B cell (primary cell): ENCODE results near the gene EFNA3. TPM values are rescaled to one million over a fixed set of nuclear protein-coding genes. Genes with fewer than 3 reads are reported as not detected.

Source experiments
- ATAC-seq: fragments of 200-7000 bp; cut with Tn5 transposase; one replicate; pipeline ENCODE4 v1.10.0; 2021; ENCODE audit warnings: low read depth, mild to moderate bottlenecking, moderate number of reproducible peaks, moderate library complexity
- CTCF ChIA-PET: fragments of 350-600 bp; sonication (Branson Sonifier 250); formaldehyde crosslinking; loops from one replicate; lab custom pipeline; 2021; ENCODE audit warnings: antibody characterized with exemption, inconsistent platforms; lab: Charles Lee
- POLR2A ChIA-PET: fragments of 350-600 bp; sonication (Branson Sonifier 250); formaldehyde crosslinking; loops from one replicate; lab custom pipeline; 2021; ENCODE audit warnings: antibody characterized with exemption; lab: Charles Lee
- DNase-seq: peaks from one replicate; pipeline ENCODE4 v3.0.0; 2013
- H2AFZ ChIP-seq: 2 replicates; pipeline ENCODE4 v1.6.1; 2012; ENCODE audit warnings: mild to moderate bottlenecking, low read depth, low read length; ENCODE audit not compliant: insufficient read depth, poor library complexity, severe bottlenecking
- H3K27ac ChIP-seq, 2 donors: 1 replicate in 1 of 2; 2 replicates in 1 of 2; pipeline ENCODE4 v1.5.1; 2012 to 2013; ENCODE audit warnings: low read length in 2 of 2, mild to moderate bottlenecking in 2 of 2, moderate library complexity in 1 of 2
- H3K27me3 ChIP-seq, 4 experiments: fragments of 200-600 bp in 1 of 4; sonication (generic) in 1 of 4; replicated peaks in 1 of 4; 1 replicate in 2 of 4; 2 replicates in 2 of 4; pipeline versions ENCODE4 v1.6.1 to v1.7.0; 2013 to 2016; ENCODE audit warnings: low read length in 3 of 4, mild to moderate bottlenecking in 2 of 4, mixed read lengths in 1 of 4, moderate library complexity in 1 of 4; ENCODE audit not compliant: insufficient read depth in 4 of 4, control insufficient read depth in 3 of 4; ENCODE audit errors: control extremely low read depth in 1 of 4
- H3K36me3 ChIP-seq, 2 experiments: replicated peaks in 1 of 2; 1 replicate in 1 of 2; 2 replicates in 1 of 2; pipeline versions ENCODE4 v1.6.1 to v1.7.1; 2013; ENCODE audit warnings: low read length in 1 of 2; ENCODE audit not compliant: insufficient read depth in 2 of 2, control insufficient read depth in 1 of 2; ENCODE audit errors: control extremely low read depth in 1 of 2, extremely low read depth in 1 of 2
- H3K4me1 ChIP-seq, 2 donors: fragments of 200-600 bp in 1 of 2; sonication (generic) in 1 of 2; 1 replicate in 1 of 2; 2 replicates in 1 of 2; pipeline versions ENCODE4 v1.5.1 to v1.6.1; 2013 to 2017; ENCODE audit warnings: low read length in 2 of 2; ENCODE audit not compliant: control insufficient read depth in 2 of 2, insufficient read depth in 2 of 2
- H3K4me2 ChIP-seq: replicated peaks from 2 replicates; pipeline ENCODE3; 2012; ENCODE audit warnings: mild to moderate bottlenecking, low read depth, low read length; ENCODE audit not compliant: poor library complexity, severe bottlenecking
- H3K4me3 ChIP-seq, 5 experiments: fragments of 200-600 bp in 1 of 5; sonication (generic) in 1 of 5; 1 replicate in 3 of 5; 2 replicates in 2 of 5; pipeline versions ENCODE4 v1.5.1 to v1.7.0; 2011 to 2016; ENCODE audit warnings: low read length in 4 of 5, mild to moderate bottlenecking in 4 of 5, low read depth in 2 of 5, control low read depth in 1 of 5, moderate library complexity in 1 of 5; ENCODE audit not compliant: insufficient read depth in 1 of 5; ENCODE audit errors: control extremely low read depth in 1 of 5, extremely low read depth in 1 of 5
- H3K79me2 ChIP-seq: fragments of 200-600 bp; sonication (generic); one replicate; pipeline ENCODE4 v1.6.0; 2016; ENCODE audit warnings: low read length; ENCODE audit not compliant: control insufficient read depth, insufficient read depth
- H3K9ac ChIP-seq: fragments of 200-600 bp; sonication (generic); 2 replicates; pipeline ENCODE4 v1.6.1; 2017; ENCODE audit warnings: mild to moderate bottlenecking, low read length, moderate library complexity
- H3K9me3 ChIP-seq, 3 donors: one replicate each; pipeline versions ENCODE4 v1.6.1 to v1.7.1; 2013; ENCODE audit warnings: low read length in 2 of 3; ENCODE audit not compliant: control insufficient read depth in 2 of 3, insufficient read depth in 1 of 3; ENCODE audit errors: control extremely low read depth in 1 of 3
- H4K20me1 ChIP-seq: 2 replicates; pipeline ENCODE4 v1.6.0; 2012; ENCODE audit warnings: mild to moderate bottlenecking, low read length; ENCODE audit not compliant: insufficient read depth, control insufficient read depth, poor library complexity, severe bottlenecking
- H3K27ac Mint-ChIP-seq: one replicate; pipeline ENCODE4 v1.8.0; 2021; ENCODE audit warnings: mixed read lengths
- H3K27me3 Mint-ChIP-seq: one replicate; pipeline ENCODE4 v1.8.0; 2021; ENCODE audit warnings: mixed read lengths
- H3K4me1 Mint-ChIP-seq: one replicate; pipeline ENCODE4 v1.8.0; 2021; ENCODE audit warnings: mixed read lengths
- H3K4me3 Mint-ChIP-seq: one replicate; pipeline ENCODE4 v1.8.0; 2021; ENCODE audit warnings: mixed read lengths
- H3K9me3 Mint-ChIP-seq: one replicate; pipeline ENCODE4 v1.8.0; 2022; ENCODE audit warnings: mixed read lengths; ENCODE audit not compliant: insufficient read depth
- EZH2 ChIP-seq: IDR thresholded peaks from 2 replicates; pipeline ENCODE4 v1.6.1; 2012; ENCODE audit warnings: borderline replicate concordance, low read depth, mild to moderate bottlenecking, moderate library complexity, low read length; ENCODE audit not compliant: insufficient read depth, poor library complexity, severe bottlenecking
- WGBS: methylation state at CpG from one replicate; pipeline ENCODE4 v1.1.5; 2013; ENCODE audit warnings: missing lambda C conversion rate; ENCODE audit not compliant: insufficient coverage; 5-methylcytosine and 5-hydroxymethylcytosine counted together
- intact Hi-C: fragments of 100-400 bp; cut with micrococcal nuclease; formaldehyde crosslinking; loops from one replicate; pipeline ENCODE4 v1.10.0; 2022
- polyA plus RNA-seq: library from polyadenylated mRNA; depleted of rRNA; stranded (reverse); fragments of >200 nt; gene quantifications from 2 replicates; pipeline ENCODE4 v1.2.3, GENCODE V29; 2012
- total RNA-seq, 2 donors: library from RNA; stranded (reverse); fragments of 120-200 nt in 1 of 2; gene quantifications; 1 replicate in 1 of 2; 2 replicates in 1 of 2; pipeline versions ENCODE4 v1.2.3 to v1.2.4, GENCODE V29; 2013 to 2022
- TF ChIP-seq, protein P1 (sequence below): fragments of 200-600 bp; IDR thresholded peaks from one replicate; pipeline ENCODE4 v1.8.0; 2022; ENCODE audit warnings: antibody characterized with exemption, mild to moderate bottlenecking

Gene EFNA3
- total and polyA plus RNA-seq, 2 donors (not counting 1 experiment from before 2014, with no cell fraction given) = 1.6 to 3.2 TPM

GRCh38 chr1:155070158-155070621 is 8.4 kb upstream of the EFNA3 start:
- Histone ChIP-seq H3K9ac (peak overlapping the region; percentile 65), H3K4me3 (peak overlapping the region in 4 of 5 experiments; percentile 21 to 54 (median 42)), H3K9me3 (no peaks in the 10 kb centered on the region), H2AFZ (no peak overlapping the region), H3K27ac (no peak overlapping the region), H3K27me3 (no peaks in the 10 kb centered on the region), H3K4me1 (peaks cover 25 to 46% of the 10 kb centered on the region in 2 donors), H3K4me2 (peak overlapping the region; percentile 87), H3K79me2 (no peaks in the 10 kb centered on the region), H3K36me3 (peaks cover 0 to 23% of the 10 kb centered on the region in 2 experiments), H4K20me1 (peaks cover 24% of the 10 kb centered on the region)
- no peak for TF ChIP-seq EZH2
- TF ChIP-seq, protein P1, sequence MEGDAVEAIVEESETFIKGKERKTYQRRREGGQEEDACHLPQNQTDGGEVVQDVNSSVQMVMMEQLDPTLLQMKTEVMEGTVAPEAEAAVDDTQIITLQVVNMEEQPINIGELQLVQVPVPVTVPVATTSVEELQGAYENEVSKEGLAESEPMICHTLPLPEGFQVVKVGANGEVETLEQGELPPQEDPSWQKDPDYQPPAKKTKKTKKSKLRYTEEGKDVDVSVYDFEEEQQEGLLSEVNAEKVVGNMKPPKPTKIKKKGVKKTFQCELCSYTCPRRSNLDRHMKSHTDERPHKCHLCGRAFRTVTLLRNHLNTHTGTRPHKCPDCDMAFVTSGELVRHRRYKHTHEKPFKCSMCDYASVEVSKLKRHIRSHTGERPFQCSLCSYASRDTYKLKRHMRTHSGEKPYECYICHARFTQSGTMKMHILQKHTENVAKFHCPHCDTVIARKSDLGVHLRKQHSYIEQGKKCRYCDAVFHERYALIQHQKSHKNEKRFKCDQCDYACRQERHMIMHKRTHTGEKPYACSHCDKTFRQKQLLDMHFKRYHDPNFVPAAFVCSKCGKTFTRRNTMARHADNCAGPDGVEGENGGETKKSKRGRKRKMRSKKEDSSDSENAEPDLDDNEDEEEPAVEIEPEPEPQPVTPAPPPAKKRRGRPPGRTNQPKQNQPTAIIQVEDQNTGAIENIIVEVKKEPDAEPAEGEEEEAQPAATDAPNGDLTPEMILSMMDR = no peak
- POLR2A ChIA-PET = interaction anchor here (1.3 to 1.5 kb wide), 3 partner anchors 9 to 15 kb away, joined by 3 to 7 read pairs (median 5); no protein-coding TSS in a partner anchor
- peak overlapping the region; percentile 51 for H3K4me3 Mint-ChIP-seq
- CTCF ChIA-PET = interaction anchor here (0.8 to 20.2 kb wide), 4 partner anchors 9 to 22 kb away, joined by 3 to 370 read pairs (median 26); partner anchors contain the start of gene ADAM15
- H3K4me1 Mint-ChIP-seq = peaks cover 49% of the 10 kb centered on the region
- DNase-seq = no peak
- WGBS = 65% methylated on average over 11 of the region's 28 CpGs
- intact Hi-C loops = no loop called here
- ATAC-seq = no peak
- H3K27me3 Mint-ChIP-seq = no peaks in the 10 kb centered on the region
- no peak overlapping the region for H3K27ac Mint-ChIP-seq
- H3K9me3 Mint-ChIP-seq = no peaks in the 10 kb centered on the region
